ENCODE data around the gene OR1L8.
"Not testable (repeated sequence)": the region's sequence is repeated elsewhere in the genome, so short reads cannot be mapped to it uniquely, and the experiment has no call there.

Gene OR1L8

GRCh38 chr9:122583284-122583683 is at the start of gene OR1L8:
Gene OR1L8, minus strand, starts transcription at chr9:122583384. Its CDS starts 14,907 bp downstream, at chr9:122568477.
- DNase-seq; intact Hi-C loops (cut with DNase I): not testable (repeated sequence)

GRCh38 chr9:122619996-122620395 is 36.8 kb upstream of the OR1L8 start:
- no peak for DNase-seq
- intact Hi-C loops (cut with DNase I): no loop called here

- intact Hi-C loops (cut with DNase I): no loop called here
Observed at GRCh38 chr9:122614362-122614761, 31.2 kb upstream of the OR1L8 start, which contains the start of gene OR1Q1. Gene OR1Q1, plus strand, starts transcription at chr9:122614738. Its CDS starts 0 bp downstream, at chr9:122614738.

GRCh38 chr9:122609804-122610203 is 26.6 kb upstream of the OR1L8 start:
- no peak for DNase-seq
- intact Hi-C loops (cut with DNase I): no loop called here

More at GRCh38 chr9:122614362-122614761, 31.2 kb upstream of the OR1L8 start, which contains the start of gene OR1Q1:
- DNase-seq: no peak

- intact Hi-C loops (cut with DNase I): no loop called here
- DNase-seq: no peak
Observed at GRCh38 chr9:122606587-122606986, 23.4 kb upstream of the OR1L8 start.

- intact Hi-C loops (cut with DNase I): no loop called here
- no peak for DNase-seq
Observed at GRCh38 chr9:122605691-122606090, 22.5 kb upstream of the OR1L8 start.

GRCh38 chr9:122580360-122580759 is 2.8 kb downstream of the OR1L8 start:
- intact Hi-C loops (cut with DNase I): no loop called here
- DNase-seq: no peak

- no peak for DNase-seq
- intact Hi-C loops (cut with DNase I): no loop called here
Observed at GRCh38 chr9:122579874-122580273, 3.3 kb downstream of the OR1L8 start.

GRCh38 chr9:122572456-122572855 is 10.7 kb downstream of the OR1L8 start:
- no peak for DNase-seq
- intact Hi-C loops (cut with DNase I): no loop called here

- no peak for DNase-seq
- intact Hi-C loops (cut with DNase I): no loop called here
Observed at GRCh38 chr9:122567901-122568300, 15.3 kb downstream of the OR1L8 start.

GRCh38 chr9:122562134-122562760 is 20.9 kb downstream of the OR1L8 start:
- intact Hi-C loops (cut with DNase I): no loop called here
- no peak for DNase-seq

- no peak for DNase-seq
- intact Hi-C loops (cut with DNase I): no loop called here
Observed at GRCh38 chr9:122561446-122561845, 21.7 kb downstream of the OR1L8 start.

- intact Hi-C loops (cut with DNase I): no loop called here
- no peak for DNase-seq
Observed at GRCh38 chr9:122552812-122553211, 30.4 kb downstream of the OR1L8 start, which contains the start of gene OR1N2. Gene OR1N2, plus strand, starts transcription at chr9:122553112. Its CDS starts 100 bp downstream, at chr9:122553212.

GRCh38 chr9:122551371-122551770 is 31.8 kb downstream of the OR1L8 start:
- intact Hi-C loops (cut with DNase I): no loop called here
- DNase-seq: no peak

- DNase-seq: no peak
Observed at GRCh38 chr9:122546196-122546595, 37.0 kb downstream of the OR1L8 start.

GRCh38 chr9:122538757-122539156 is 44.4 kb downstream of the OR1L8 start:
- DNase-seq: no peak
- intact Hi-C loops (cut with DNase I): no loop called here

More at GRCh38 chr9:122546196-122546595, 37.0 kb downstream of the OR1L8 start:
- intact Hi-C loops (cut with DNase I): no loop called here

- intact Hi-C loops (cut with DNase I); DNase-seq: not testable (repeated sequence)
Observed at GRCh38 chr9:122537066-122537465, 46.1 kb downstream of the OR1L8 start.

GRCh38 chr9:122536134-122536533 is 47.0 kb downstream of the OR1L8 start:
- intact Hi-C loops (cut with DNase I): no loop called here
- no peak for DNase-seq

- intact Hi-C loops (cut with DNase I); DNase-seq: not testable (repeated sequence)
Observed at GRCh38 chr9:122531157-122531556, 52.0 kb downstream of the OR1L8 start.

- intact Hi-C loops (cut with DNase I): no loop called here
- no peak for DNase-seq
Observed at GRCh38 chr9:122527193-122527592, 56.0 kb downstream of the OR1L8 start, which contains the start of gene OR1N1. Gene OR1N1, minus strand, starts transcription at chr9:122527293. Its CDS starts 0 bp downstream, at chr9:122527293.

- intact Hi-C loops (cut with DNase I): no loop called here
- no peak for DNase-seq
Observed at GRCh38 chr9:122526602-122527001, 56.6 kb downstream of the OR1L8 start.

Measured in head of caudate nucleus (tissue), 42 donors.